ENCODE measurements around the gene KRTAP21-3. TPM values are rescaled to one million over a fixed set of nuclear protein-coding genes. Genes with fewer than 3 reads are reported as not detected.

Gene KRTAP21-3
- total RNA-seq, 1 experiment from 2014 or later = not detected

- Histone ChIP-seq H3K9me3 (ENCODE audit: control insufficient read depth in 1 of 2, insufficient read depth in 1 of 2, low read depth in 1 of 2, low read length in 2 of 2) (peaks cover 0 to 33% of the 10 kb centered on the region in 2 experiments; a peak in 2 of 4 replicates), H3K79me2 (ENCODE audit: insufficient read depth, low read length) (no peaks in the 10 kb centered on the region), H3K27ac (ENCODE audit: low read depth, low read length) (no peak overlapping the region), H4K20me1 (ENCODE audit: insufficient read depth) (no peaks in the 10 kb centered on the region), H2AFZ (ENCODE audit: low read depth, low read length, poor library complexity, severe bottlenecking) (no peak overlapping the region), H3K9me2 (ENCODE audit: insufficient read depth) (no peaks in the 10 kb centered on the region), H3K4me1 (ENCODE audit: control insufficient read depth in 1 of 2, insufficient read depth in 2 of 2, low read length in 2 of 2) (no peaks in the 10 kb centered on the region), H3K9ac (ENCODE audit: low read length) (no peak overlapping the region), H3K4me3 (replicated peaks in 1 of 2; ENCODE audit: low read depth in 1 of 2, low read length in 2 of 2) (no peak overlapping the region), H3K27me3 (ENCODE audit: insufficient read depth, low read length) (no peaks in the 10 kb centered on the region), H3K4me2 (ENCODE audit: low read length) (no peak overlapping the region), H3K36me3 (ENCODE audit: control insufficient read depth in 1 of 2, insufficient read depth in 2 of 2, low read length in 2 of 2) (no peaks in the 10 kb centered on the region)
- DNase-seq (ENCODE audit: low read depth, low spot score) (no peak), ATAC-seq (no peak)
- intact Hi-C loops (cut with micrococcal nuclease) = no loop called here
- no peak for TF ChIP-seq CEBPB (IDR thresholded peaks at IDR 0.05; ENCODE audit: low read depth)
- no peak for TF ChIP-seq TCF7L2 (IDR thresholded peaks at IDR 0.05; ENCODE audit: borderline replicate concordance, extremely low read depth, insufficient read depth, insufficient read length)
- TF ChIP-seq CTCF (IDR thresholded peaks at IDR 0.05 in 2 of 3, conservative IDR thresholded peaks at IDR 0.05 in 1 of 3; ENCODE audit: borderline replicate concordance in 1 of 3, insufficient read depth in 1 of 3, low read depth in 2 of 3, low read length in 2 of 3) = no peak
- no peak for TF ChIP-seq RAD21 (IDR thresholded peaks at IDR 0.05; ENCODE audit: low read depth)
- RAD21 ChIA-PET (ENCODE audit: low non-redundant PET in 1 of 2, low total read pairs in 2 of 2, uncharacterized antibody in 2 of 2, unreplicated experiment in 2 of 2) = no interaction called here
- CTCF ChIA-PET = no interaction called here
- POLR2A ChIA-PET = no interaction called here
- BruUV-seq (replicated peaks) = no TSS peak
Measured at GRCh38 chr21:30668776-30669175, 49.8 kb downstream of the KRTAP21-3 start.

Other genes starting within 250 kb of the KRTAP21-3 start
- gene KRTAP19-1, start 238.4 kb downstream of the KRTAP21-3 start, total RNA-seq (2021; ENCODE audit: unreplicated experiment) = not detected
- gene KRTAP19-2, start 231.3 kb downstream of the KRTAP21-3 start, total RNA-seq (2021; ENCODE audit: unreplicated experiment) = not detected
- gene KRTAP19-3, start 226.8 kb downstream of the KRTAP21-3 start, total RNA-seq (2021; ENCODE audit: unreplicated experiment) = not detected
- not detected for gene KRTAP19-4, start 221.6 kb downstream of the KRTAP21-3 start, total RNA-seq (2021; ENCODE audit: unreplicated experiment)
- not detected for gene KRTAP19-5, start 216.6 kb downstream of the KRTAP21-3 start, total RNA-seq (2021; ENCODE audit: unreplicated experiment)
- gene KRTAP19-6, start 176.9 kb downstream of the KRTAP21-3 start, total RNA-seq (2021; ENCODE audit: unreplicated experiment) = not detected
- not detected for gene KRTAP19-7, start 157.5 kb downstream of the KRTAP21-3 start, total RNA-seq (2021; ENCODE audit: unreplicated experiment)
- not detected for gene KRTAP22-2, start 128.4 kb downstream of the KRTAP21-3 start, total RNA-seq (2021; ENCODE audit: unreplicated experiment)
- not detected for gene KRTAP6-3, start 126.3 kb downstream of the KRTAP21-3 start, total RNA-seq (2021; ENCODE audit: unreplicated experiment)
- not detected for gene KRTAP6-2, start 119.9 kb downstream of the KRTAP21-3 start, total RNA-seq (2021; ENCODE audit: unreplicated experiment)
- not detected for gene KRTAP22-1, start 117.7 kb downstream of the KRTAP21-3 start, total RNA-seq (2021; ENCODE audit: unreplicated experiment)
- not detected for gene KRTAP6-1, start 104.8 kb downstream of the KRTAP21-3 start, total RNA-seq (2021; ENCODE audit: unreplicated experiment)
- not detected for gene KRTAP20-1, start 102.4 kb downstream of the KRTAP21-3 start, total RNA-seq (2021; ENCODE audit: unreplicated experiment)
- not detected for gene KRTAP20-4, start 98.2 kb downstream of the KRTAP21-3 start, total RNA-seq (2021; ENCODE audit: unreplicated experiment)
- not detected for gene KRTAP20-2, start 83.6 kb downstream of the KRTAP21-3 start, total RNA-seq (2021; ENCODE audit: unreplicated experiment)
- gene KRTAP20-3, start 75.9 kb downstream of the KRTAP21-3 start, total RNA-seq (2021; ENCODE audit: unreplicated experiment) = not detected
- not detected for gene KRTAP21-2, start 28.5 kb upstream of the KRTAP21-3 start, total RNA-seq (2021; ENCODE audit: unreplicated experiment)
- not detected for gene KRTAP21-1, start 36.7 kb upstream of the KRTAP21-3 start, total RNA-seq (2021; ENCODE audit: unreplicated experiment)
- not detected for gene KRTAP8-1, start 94.5 kb upstream of the KRTAP21-3 start, total RNA-seq (2021; ENCODE audit: unreplicated experiment)
- gene KRTAP7-1, start 111.0 kb upstream of the KRTAP21-3 start, total RNA-seq (2021; ENCODE audit: unreplicated experiment) = not detected
- gene KRTAP11-1, start 162.8 kb upstream of the KRTAP21-3 start, total RNA-seq (2021; ENCODE audit: unreplicated experiment) = not detected

Measured in HCT116 (cell line).